NT2/D1 (cell line): ENCODE data around the gene JAGN1.

ENCODE experiments used
- YY1 ChIP-seq: IDR thresholded peaks from 2 replicates; pipeline ENCODE4 v1.6.1; 2011; ENCODE audit not compliant: insufficient read length, insufficient read depth
- ZNF274 ChIP-seq: IDR thresholded peaks from 2 replicates; pipeline ENCODE4 v1.6.1; 2011; ENCODE audit warnings: mild to moderate bottlenecking, low read depth, low read length

GRCh38 chr3:9890249-9891071 lies at the start of gene JAGN1:
- no peak for TF ChIP-seq YY1
- TF ChIP-seq ZNF274, result no peak
